IPS-18c (cell line): Measurements from ENCODE around the gene TSEN2.

Experiments used
- H3K4me3 ChIP-seq: 2 replicates; pipeline ENCODE4 v1.7.0; 2013; ENCODE audit warnings: low read depth, mild to moderate bottlenecking, low read length, moderate library complexity; ENCODE audit not compliant: insufficient read depth
- H3K9me3 ChIP-seq: one replicate; pipeline ENCODE4 v1.6.1; 2013; ENCODE audit warnings: mild to moderate bottlenecking, low read length, moderate library complexity; ENCODE audit not compliant: control insufficient read depth, insufficient read depth

Gene TSEN2

DNA sequence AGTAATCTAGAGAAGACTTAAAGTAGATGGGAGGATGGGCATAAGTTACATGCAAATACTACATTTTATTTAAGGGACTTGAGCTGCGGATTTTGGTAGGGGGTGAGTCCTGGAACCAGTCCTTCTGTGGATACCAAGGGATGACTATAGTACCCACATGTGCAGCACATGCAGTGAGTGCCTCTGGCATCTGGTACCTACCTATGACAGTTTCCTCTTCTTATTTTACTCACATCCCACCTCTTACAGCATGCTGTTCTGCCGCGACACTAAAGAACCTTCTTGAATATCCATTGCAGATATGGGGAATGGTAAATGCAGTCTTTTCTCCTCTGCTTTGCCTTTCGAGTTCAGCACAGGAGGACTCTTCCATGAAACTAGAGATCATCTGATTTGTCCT is 1.7 kb downstream of the TSEN2 start:
- H3K4me3 ChIP-seq = no peak overlapping the region
- H3K9me3 ChIP-seq = no peaks in the 10 kb centered on the region

- H3K4me3 ChIP-seq = no peak overlapping the region
- no peaks in the 10 kb centered on the region for H3K9me3 ChIP-seq
Observed at GRCh38 chr3:12486916-12487315, 2.6 kb downstream of the TSEN2 start.

DNA sequence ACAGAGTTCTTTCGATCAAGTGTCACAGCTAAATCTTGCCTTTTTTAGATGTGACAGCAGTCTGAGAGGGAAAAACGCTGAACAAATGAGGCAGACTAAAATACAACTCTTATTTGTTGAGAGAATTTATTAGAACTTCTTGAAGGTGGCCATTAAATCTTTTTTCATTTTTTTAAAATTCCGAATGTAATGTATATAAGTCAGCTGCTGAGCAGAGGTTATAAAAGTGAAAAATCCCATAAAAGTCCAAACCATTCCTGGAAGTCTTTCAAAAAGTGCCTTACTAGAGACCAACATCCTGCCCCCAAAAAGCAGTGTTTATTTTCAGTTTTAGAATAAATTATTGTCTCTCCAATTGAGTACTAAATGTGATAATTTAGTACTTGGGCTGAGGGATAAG is 3.1 kb downstream of the TSEN2 start:
- no peak overlapping the region for H3K4me3 ChIP-seq
- no peaks in the 10 kb centered on the region for H3K9me3 ChIP-seq

- H3K4me3 ChIP-seq = no peak overlapping the region
- H3K9me3 ChIP-seq = no peaks in the 10 kb centered on the region
Observed at GRCh38 chr3:12487786-12488185, 3.5 kb downstream of the TSEN2 start.

DNA sequence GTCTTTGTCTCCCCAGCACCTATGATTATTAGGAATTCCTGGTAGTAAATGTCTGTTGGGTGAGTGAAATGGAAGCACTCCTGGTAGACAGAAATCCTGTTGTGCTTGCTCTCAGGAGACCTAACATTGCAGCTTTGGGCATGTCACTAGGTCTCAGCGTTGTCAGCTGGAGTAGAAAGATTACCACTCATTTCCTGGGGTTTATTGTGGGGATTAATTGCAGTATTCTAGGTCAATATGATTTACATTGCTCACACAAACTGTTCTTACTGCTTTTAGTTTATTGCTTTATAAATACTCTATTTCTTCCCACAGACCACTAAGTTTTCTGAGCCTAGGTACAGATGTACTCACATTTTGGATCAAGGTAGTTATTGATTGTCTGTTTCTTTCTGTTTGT is 5.1 kb downstream of the TSEN2 start:
- no peak overlapping the region for H3K4me3 ChIP-seq

DNA sequence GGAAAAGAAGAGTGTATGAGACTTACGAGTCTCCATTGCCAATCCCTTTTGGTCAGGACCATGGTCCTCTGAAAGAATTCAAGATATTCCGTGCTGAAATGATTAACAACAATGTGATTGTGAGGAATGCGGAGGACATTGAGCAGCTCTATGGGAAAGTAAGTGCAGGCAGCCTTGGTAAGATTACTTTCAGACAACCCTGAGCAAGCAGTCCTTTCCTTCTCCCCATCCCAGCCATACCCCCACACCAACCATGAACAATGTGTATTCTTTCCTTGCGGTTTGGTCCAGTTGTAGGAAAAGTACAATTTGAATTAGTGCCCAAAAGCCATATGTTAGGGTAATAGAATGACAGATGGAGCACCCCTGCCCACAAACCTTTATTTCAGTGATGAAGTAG is 5.6 kb downstream of the TSEN2 start:
- Histone ChIP-seq H3K4me3 (no peak overlapping the region), H3K9me3 (no peaks in the 10 kb centered on the region)

More for the DNA sequence above, 5.1 kb downstream of the TSEN2 start:
- no peaks in the 10 kb centered on the region for H3K9me3 ChIP-seq

DNA sequence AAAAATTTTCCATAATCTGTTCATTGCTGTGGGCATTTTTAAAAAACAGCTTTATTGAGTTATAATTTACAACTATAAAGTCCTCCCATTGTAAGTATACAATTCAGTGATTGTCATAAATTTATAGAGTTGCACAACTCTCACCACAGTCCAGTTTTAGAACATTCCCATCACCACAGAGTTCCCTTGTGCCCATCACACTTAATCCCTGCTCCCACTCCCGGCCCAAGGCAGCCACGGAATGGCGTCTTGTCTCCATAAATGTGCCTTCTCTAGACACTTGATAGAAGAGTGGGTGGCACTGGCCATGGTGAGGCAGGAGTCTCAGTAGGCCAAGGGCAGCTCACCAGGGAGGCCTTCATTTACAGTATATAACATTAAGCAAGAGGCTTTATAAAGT is 6.3 kb downstream of the TSEN2 start:
- H3K9me3 ChIP-seq = no peaks in the 10 kb centered on the region
- H3K4me3 ChIP-seq = no peak overlapping the region

GRCh38 chr3:12495749-12496452 is 11.6 kb downstream of the TSEN2 start:
- H3K9me3 ChIP-seq = no peaks in the 10 kb centered on the region
- no peak overlapping the region for H3K4me3 ChIP-seq

DNA sequence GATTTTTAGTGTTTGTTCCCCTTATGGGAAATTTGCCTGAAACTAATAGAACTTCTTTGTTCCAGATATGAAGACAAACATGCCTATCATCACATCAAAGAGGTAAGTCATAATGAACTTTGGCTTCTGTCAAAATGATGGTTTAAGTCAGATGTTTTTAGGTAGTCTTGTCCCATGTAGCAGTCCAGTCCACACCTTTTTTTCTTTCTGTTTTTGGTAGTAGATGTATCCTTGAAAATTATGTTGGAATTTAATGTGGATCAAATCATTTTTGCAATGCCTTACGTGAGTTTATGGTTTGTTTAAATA is 12.1 kb downstream of the TSEN2 start:
- H3K9me3 ChIP-seq = no peaks in the 10 kb centered on the region
- H3K4me3 ChIP-seq = no peak overlapping the region

DNA sequence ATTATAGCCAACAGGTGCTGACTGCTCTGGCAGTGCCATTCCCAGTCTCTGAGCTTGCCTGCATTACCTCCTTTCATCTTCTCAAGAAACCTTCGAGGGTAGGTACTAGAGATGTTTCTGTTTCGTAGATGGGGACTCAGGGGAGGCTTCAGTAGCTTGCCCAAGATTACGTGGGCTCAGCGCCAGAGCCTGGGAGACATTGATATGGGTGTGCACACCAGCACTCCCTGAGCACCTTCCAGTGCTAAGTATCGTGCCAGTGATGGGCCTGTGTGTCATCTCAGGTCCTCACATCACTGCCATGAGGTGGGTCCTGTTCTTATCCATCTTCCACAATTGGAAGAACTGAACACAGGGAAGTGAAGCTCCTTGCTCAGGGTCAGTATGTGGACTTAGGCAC is 15.2 kb downstream of the TSEN2 start:
- Histone ChIP-seq H3K4me3 (no peak overlapping the region), H3K9me3 (no peaks in the 10 kb centered on the region)

DNA sequence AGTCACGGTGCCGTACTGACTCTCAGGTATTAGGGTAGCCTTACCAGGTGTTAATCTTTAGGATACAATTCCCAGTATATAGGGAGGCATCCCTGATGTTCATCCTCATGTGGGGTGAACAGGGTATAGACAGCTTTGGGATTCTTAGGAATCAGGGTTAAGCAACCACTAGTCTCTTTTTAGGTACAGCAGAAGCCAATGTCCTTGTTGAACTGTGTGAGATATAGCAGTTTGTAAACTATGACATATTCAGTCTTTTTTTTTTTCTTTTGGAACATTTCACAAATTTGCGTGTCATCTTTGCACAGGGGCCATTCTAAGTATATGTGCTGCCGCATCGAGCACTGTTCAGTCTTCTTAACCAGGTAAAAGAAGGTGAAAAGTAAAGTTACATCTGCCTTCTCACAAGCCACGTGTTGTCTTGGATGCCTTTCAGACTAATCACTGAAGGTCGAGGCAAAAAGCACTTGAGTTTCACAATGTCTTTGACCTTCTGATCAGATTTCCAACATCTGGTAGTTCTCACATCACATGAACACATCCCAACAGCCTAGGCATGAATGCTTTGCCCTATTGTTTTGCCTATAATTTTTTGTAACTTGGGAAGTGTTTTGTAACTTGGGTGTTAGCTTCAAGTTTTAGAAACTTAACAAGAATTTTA is 17.2 kb downstream of the TSEN2 start:
- Histone ChIP-seq H3K9me3 (no peaks in the 10 kb centered on the region), H3K4me3 (no peak overlapping the region)

GRCh38 chr3:12503126-12503957 is 19.1 kb downstream of the TSEN2 start:
- H3K4me3 ChIP-seq = no peak overlapping the region

GRCh38 chr3:12506201-12506709 is 22.0 kb downstream of the TSEN2 start:
- Histone ChIP-seq H3K9me3 (no peaks in the 10 kb centered on the region), H3K4me3 (no peak overlapping the region)

More at GRCh38 chr3:12503126-12503957, 19.1 kb downstream of the TSEN2 start:
- H3K9me3 ChIP-seq = no peaks in the 10 kb centered on the region

- no peaks in the 10 kb centered on the region for H3K9me3 ChIP-seq
- no peak overlapping the region for H3K4me3 ChIP-seq
Observed at GRCh38 chr3:12507591-12508281, 23.5 kb downstream of the TSEN2 start.

DNA sequence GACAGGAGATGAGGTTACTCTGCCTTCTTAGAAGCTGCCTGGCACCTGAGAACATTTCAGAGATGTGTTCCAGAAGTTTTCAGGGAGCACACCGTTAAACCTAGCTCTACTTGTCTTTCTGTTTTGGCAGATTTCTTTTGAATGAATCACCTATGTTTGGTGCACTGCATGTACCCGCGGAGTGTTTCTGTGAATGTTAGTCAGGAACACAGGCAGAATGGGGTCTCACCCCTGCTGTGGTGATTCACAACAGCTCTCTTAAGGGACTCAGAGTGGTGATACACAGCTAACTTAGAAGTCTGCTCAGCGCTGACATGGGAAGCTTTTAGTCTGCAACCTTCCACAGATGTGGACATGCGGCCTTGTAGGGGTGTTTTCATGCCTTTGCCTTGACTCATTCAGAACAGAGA is 24.0 kb downstream of the TSEN2 start:
- no peak overlapping the region for H3K4me3 ChIP-seq

DNA sequence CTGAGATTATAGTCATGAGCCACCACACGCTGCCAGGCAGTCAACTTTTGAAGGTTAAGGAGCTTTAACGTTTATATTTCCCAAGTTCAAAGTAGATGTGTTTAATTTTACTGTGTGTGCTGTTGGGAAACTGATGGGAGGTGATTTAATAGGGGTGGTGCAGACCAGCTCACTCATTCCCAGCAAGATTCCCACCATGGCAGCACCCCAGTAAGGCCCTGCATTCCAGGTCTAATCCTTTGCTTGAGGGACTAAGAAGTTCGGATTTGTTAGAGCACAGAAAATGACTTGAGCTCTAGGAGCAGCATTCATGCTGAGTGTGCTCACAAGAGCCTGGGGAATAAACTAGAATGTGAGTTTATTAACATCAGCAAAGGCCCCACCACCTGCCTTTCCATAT is 25.2 kb downstream of the TSEN2 start:
- no peaks in the 10 kb centered on the region for H3K9me3 ChIP-seq
- no peak overlapping the region for H3K4me3 ChIP-seq

More for the DNA sequence above, 24.0 kb downstream of the TSEN2 start:
- no peaks in the 10 kb centered on the region for H3K9me3 ChIP-seq

GRCh38 chr3:12512534-12513118 is 28.3 kb downstream of the TSEN2 start:
- H3K4me3 ChIP-seq = no peak overlapping the region
- no peaks in the 10 kb centered on the region for H3K9me3 ChIP-seq
